CD4-positive, alpha-beta T cell treated with Interleukin-10 for 1 hour (primary cell): ENCODE results near the gene ADCY5.

ENCODE experiments used
- DNase-seq: peaks from one replicate; pipeline ENCODE4 v3.0.0-alpha.2; 2020

ADCY5 gene

DNA sequence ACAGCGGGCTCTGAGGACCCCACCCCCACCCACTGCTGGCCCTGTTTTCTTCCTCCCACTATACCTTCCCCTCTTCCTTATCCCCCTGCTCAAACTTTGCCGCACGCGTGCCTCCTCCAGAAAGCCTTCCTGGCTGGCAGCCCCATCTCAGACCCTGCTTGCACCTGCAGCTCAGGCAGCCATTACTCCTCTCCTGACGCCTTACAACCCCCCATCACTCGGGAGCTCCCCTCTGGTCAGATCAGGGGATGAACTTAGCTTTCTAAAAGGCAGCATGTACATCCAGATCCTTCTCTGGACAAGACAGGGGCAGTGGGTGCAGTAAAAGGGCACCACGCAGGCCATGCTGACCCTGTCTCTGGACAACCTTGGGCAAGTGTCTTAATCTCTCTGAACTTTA is 152.6 kb downstream of the ADCY5 start:
- no peak for DNase-seq

- DNase-seq: no peak
These were observed 153.0 kb downstream of the ADCY5 start for GRCh38 chr3:123295901-123296250.

DNA sequence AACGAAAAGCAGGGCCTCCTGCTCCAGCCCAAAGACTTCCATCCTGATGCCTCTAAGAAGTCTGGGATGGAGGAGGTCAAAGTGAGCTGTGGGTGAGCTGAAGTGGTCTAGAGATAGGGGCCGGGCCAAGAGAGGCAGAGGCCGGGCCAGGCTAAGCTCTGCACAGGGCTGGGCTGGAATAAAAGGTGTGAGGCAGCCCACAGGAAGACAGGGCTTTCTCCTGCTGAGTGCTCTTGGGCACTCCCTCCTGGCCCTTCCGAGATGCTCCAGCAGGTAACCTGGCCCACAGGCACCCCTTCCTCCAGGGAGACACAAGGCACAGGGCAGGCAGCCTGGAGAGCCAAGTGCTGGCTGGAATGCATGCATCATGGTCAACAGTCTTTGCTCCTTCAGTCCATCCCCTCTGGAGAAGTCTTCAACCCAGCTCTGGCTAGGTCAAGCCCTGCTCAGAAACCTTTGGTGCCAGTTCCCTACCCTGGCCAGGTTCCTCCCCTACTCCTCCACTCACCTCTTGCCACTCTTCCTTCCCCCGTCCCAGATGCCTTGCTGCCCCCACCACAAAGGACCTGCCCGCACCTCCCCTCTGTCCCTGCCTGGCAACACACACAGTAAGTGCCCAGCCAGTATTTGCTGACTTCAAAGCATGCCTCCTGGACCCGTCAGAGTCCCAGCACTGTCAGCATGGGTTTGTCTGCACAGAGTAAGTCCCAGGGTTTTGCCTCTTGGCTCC is 153.6 kb downstream of the ADCY5 start:
- DNase-seq: no peak

GRCh38 chr3:123294296-123294938 is 154.5 kb downstream of the ADCY5 start:
- no peak for DNase-seq

DNA sequence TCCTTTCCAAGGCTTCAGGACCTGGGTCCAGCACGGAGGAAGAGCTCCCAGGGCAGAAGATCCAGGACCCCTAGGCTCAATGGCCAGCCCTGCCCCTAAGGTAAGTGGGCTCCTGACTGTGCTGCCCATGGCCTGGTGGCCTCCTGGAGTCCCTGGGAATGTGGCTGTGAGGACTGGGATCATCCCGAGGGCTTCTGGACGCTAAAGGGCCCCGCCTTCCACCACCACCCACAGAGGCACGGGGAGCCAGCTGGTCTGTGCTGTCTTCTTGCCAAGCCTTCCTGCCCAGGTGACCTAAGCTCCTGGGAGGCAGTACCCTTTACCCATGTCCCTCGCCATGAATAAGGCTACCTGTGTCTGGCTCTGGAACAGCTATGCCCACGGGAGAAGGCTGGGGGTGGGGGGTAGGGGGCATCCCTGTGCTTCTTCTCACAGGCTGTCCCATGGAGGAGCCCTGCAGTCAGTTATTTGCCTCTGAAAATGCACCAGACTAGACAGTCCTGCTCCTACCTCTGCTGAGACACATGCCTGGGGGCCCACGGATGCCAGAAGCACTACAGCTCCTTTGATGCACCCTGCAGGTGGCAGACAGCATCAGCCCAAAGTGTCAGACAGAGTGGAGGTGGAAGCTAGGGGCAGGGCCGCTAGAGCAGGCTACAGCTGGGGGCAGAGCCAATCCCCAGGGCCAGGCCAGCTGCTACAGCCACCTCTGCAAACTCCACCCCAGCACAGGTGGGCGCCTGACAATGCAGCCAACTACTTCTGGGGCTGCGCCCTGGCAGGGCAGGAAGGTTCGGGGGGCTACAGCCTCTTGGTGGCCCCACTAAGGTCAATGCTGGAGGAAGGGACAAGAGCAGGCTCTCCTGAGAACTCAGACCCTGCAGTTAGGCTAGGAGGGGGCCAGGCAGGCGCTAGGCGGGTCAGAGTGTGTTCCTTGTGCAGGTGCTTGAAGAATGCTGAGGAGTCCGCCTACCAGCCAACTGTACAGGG is 156.3 kb downstream of the ADCY5 start:
- no peak for DNase-seq

- no peak for DNase-seq
These were observed 157.5 kb downstream of the ADCY5 start for GRCh38 chr3:123291404-123291803.

- DNase-seq: no peak
These were observed 157.9 kb downstream of the ADCY5 start for GRCh38 chr3:123290962-123291361.

DNA sequence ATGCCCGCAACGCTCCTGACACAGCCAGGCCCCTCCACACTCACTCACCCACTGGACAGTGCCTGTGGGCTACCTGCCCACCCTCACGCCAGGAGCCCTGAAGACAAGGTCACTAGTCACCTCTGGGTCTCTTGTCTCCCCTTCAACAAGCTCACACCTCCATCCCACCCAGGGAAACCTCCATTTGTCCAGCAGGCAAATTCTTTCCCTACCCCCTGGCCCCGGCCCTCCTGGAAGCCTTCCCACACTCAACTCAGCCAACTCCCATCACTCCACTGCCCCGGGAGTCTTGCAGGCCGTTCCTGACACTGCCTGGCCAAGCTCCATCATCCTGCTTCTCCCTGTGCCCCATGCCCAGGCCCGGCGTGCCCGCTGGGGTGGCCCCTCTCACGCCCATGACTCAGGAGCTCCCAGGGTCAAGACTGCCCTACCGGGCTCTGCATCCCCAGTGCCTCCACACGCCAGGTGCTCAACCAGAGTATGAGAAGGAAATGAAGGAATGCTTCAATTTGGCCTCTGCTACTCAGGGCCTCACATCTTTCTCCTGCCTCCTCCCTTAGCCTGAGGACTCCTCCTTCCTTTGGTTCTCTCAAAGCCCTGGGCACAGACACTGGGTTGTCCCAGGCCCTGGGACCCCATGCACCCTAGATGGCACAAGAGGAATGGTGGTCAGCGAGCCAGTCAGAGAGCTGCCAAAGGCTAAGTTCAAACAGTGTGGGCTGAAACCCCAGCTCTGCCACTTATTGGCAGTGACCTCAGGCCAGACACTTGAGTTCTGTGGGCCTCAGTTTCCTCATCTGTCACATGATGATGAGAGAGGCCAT is 158.6 kb downstream of the ADCY5 start:
- no peak for DNase-seq

- no peak for DNase-seq
These were observed 159.3 kb downstream of the ADCY5 start for GRCh38 chr3:123289391-123290106.

DNA sequence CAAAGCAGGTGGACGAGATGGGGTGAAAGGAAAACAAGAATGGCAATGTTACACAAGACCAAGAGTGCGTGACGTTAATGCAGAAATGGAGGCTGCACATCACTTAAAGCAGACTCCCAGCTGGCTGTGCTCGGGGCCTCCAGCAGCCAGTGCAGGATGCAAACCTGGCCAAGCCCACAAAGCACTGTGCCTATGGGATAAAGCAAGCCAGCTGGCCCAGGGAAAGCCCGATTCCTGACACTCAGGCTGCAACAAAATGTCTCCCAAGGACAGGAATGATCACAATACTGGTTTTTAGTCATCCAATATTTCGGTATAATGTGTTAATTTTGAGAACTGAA is 161.0 kb downstream of the ADCY5 start:
- no peak for DNase-seq

- no peak for DNase-seq
These were observed 161.6 kb downstream of the ADCY5 start for GRCh38 chr3:123287051-123287961.

GRCh38 chr3:123286308-123287023 is 162.4 kb downstream of the ADCY5 start:
- peak; percentile 27 for DNase-seq

DNA sequence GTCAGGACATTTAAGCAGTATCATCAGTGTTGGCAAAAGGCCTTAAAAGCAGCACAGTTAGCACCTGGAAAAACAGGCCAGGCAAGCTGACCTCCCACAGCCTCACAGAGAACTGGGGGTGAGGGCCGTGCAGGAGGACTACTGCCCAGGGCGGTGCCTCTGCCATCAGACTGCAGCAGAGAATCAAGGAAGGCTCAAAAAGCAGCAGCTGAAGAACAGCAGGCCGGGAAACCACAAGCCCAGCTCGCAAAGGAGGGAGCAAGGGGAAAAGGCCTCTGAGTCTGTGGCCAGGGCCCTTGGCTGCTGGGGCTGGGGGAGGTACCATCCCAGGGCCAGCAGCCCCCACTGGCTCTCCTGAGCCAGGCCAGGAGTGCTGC is 163.0 kb downstream of the ADCY5 start:
- no peak for DNase-seq

- no peak for DNase-seq
These were observed 163.4 kb downstream of the ADCY5 start for GRCh38 chr3:123285479-123285878.

GRCh38 chr3:123285066-123285465 is 163.8 kb downstream of the ADCY5 start:
- no peak for DNase-seq

DNA sequence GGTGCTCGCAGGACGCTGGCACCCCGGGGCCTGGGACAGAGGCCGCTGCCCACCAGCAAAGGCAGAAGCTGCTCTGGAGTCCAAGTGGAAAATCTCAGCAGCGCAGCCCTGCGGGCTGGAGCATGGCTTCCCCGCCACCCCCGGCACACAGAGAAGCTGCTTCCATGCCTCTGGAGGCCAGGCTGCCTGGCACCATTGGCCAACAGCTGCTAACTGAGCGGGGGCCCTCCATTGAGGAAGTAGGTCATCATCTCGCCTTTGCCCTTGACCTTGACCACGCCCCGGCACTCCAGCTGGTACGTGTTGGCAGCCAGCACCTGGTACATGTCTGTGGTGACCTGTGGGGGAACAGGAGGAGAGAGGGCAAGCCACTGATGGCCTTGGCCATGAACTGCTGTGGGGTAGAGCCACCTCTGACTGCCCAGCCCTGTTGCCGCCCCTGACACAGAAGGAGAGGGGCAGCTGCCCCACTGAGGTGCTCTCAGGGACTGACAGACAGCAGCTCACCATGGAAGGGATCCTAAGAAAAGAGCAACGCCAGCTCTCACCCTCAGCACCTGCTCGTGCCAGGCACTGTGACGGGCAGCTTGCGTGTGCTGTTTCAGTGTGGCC is 164.4 kb downstream of the ADCY5 start:
- DNase-seq: no peak

DNA sequence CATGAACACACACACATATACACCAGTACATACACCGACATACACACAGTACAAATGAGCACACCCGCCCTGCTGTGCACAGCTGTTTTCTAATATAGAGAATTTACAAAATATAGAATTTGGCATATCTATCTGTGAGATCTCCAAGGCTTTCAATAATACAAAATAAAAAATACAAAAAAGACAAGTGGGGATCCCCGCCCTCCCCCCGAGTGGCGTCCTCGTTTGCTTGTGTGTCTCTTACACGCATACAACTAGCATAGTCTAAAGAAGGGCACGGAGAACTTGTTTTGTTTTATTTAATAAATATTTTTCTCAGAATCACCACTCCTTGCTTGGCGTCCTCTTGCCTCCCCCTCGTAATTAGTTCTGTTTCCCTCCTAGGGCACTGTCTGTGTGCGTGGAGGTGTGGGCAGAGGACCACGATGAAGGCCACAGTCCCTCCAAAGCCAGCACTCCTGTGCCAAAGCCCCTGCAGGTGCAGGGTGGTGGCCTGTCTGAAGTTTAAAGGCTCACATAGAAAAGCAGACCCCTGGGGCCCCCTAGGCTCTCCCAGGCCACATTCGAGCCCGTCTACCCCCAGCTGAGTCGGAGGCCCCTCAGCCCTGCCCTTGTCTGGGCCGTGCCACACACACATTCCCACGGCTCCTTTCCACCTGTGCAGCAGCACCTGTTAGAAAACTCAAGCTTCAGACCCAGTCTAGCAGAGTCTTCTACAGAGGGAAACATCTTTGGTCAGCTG is 165.1 kb downstream of the ADCY5 start:
- DNase-seq: no peak

DNA sequence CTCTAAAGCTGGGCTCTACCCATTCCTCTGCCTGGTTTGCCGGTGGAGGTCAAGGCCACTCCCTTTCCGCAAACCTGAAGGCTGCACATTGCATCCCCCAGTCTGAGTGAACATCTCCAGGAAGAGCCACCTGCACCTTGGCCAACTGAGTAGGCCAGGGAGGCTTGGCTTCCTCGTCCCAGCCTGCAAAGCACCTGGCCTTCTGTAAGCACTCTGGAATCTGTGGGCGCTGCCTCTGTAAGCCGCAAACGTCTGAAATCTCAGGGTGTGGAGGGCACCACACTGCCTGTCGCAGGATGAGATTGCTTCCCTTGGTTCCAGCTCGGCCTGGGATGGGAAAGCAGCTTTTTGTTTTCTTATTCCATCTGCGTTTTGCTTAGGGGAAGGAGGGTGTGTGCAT is 165.8 kb downstream of the ADCY5 start:
- DNase-seq: no peak

- DNase-seq: no peak
These were observed 166.4 kb downstream of the ADCY5 start for GRCh38 chr3:123282461-123282860.
